GM19023 (cell line): ENCODE measurements around the gene ZC3H12C.
A peak's percentile ranks its signal among the peaks of the same experiment; 100 is the strongest.

Experiments
- ATAC-seq: cut with Tn5 transposase; IDR thresholded peaks from one replicate; pipeline ENCODE4 v1.9.1; 2021; ENCODE audit warnings: mild to moderate bottlenecking, moderate library complexity; ENCODE audit not compliant: unreplicated experiment

The ZC3H12C gene

DNA sequence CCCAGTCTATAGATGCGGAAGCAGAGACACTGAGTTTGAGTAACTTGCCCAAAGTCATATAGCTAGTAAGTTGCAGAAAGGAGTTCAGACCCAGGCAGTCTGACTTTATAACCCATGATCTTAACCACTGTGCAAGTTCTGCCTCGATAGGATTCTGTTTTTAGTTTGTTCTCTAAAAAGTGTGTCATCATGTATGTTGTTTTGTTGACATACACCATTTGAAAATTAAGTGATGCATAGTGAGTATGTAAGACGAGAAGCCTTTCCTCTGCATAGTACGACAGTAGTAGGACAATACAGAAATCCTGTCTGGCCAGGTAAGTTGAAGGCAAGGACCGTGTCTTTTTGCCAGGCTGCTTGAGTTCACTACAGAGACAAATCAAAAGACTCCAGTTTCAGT is 3.3 kb downstream of the ZC3H12C start:
- no peak for ATAC-seq

DNA sequence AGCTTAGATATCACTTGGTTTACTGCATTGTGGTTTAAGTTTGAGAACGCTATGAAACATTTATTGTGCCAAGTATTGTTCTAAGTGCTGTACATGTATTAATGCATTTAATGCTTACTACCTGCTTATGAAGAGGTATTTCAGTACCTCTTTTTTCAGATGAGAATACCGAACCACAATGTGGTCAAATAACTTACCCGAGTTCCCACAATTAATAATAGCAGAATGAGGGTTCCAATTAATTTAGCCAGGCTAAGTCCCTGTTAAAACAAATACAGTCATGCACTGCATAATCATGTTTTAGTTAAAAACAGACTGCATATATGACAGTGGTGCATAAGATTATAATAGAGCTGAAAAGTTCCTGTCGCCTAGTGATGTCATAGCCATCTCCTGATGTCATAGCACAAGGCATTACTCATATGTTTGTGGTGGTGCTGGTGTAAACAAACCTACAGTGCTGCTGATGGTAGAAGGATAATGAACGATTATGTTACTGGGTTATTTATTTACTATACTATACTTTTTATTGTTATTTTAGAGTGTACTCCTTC is 4.3 kb downstream of the ZC3H12C start:
- ATAC-seq = no peak

DNA sequence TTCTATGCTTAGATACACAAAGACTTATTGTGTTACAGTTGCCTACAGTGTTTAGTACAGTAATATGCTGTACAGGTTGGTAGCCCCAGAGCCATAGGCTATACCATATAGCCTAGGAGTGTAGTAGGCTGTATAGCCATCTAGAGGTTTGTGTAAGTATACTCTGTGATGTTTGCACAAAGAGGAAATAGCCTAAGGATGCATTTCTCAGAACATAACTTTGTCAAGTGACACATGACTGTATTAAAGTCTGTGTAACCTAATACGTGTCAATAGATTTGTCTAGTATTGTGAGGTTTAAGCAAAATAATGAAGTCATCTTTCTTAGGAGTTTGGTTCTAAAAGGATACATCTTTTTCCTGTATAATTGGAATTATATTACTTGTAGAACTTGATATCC is 5.5 kb downstream of the ZC3H12C start:
- ATAC-seq = peak; percentile 73

DNA sequence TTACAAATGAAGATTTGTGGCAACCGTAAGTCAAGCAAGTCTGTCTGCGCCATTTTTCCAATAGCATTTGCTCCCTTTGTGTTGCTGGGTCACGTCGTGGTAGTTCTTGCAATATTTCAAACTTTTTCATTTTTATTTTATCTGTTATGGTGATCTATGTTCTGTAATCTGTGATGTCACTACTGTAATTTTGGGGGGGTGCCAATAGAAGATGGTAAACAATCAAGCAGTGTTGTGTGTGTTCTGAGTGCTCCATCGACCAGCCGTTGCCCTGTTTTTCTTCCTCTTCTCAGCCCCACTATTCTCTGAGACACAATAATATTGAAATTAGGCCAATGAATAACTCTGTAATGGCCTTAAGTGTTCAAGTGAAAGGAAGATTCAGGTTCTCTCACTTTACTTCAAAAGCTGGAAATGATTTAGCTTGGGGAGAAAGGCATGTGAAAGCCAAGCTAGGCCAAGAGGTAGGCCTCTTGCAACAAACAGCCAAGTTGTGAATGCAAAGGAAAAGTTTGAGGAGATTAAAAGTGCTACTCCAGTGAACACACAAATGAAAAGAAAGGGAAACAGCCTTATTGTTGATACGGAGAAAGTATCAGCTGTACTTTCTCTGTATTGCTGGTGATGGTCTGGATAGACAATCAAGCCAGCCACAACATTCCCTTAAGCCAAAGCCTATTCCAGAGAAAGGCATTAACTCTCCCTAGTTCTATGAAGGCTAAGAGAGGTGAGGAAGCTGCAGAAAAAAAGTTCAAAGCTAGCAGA is 7.5 kb downstream of the ZC3H12C start:
- no peak for ATAC-seq

DNA sequence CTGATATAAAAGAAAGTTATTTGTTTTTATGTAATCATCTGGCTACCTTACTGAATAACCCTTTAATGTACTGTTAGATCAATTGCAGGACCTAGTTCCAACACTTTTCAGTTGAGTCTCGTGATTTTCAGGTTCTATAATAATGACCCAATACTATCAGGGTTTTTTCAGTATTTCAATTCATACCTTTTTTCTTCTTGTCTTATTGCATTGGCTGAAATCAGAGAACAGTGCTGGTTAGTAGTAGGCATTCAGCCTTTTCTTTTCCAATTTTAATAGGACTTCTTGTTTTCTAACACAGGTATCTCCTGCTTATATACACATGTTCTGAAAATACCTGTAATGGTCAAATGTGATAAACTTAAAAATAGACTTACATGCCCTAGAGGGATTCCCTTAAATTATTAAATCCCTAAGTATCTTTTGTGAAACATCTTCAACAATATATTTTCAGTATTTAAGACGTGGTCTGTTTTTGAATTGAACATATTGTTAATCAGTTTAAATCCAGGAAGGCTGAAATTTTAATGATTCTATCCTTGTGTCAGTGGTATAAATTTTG is 13.6 kb downstream of the ZC3H12C start:
- ATAC-seq = no peak

DNA sequence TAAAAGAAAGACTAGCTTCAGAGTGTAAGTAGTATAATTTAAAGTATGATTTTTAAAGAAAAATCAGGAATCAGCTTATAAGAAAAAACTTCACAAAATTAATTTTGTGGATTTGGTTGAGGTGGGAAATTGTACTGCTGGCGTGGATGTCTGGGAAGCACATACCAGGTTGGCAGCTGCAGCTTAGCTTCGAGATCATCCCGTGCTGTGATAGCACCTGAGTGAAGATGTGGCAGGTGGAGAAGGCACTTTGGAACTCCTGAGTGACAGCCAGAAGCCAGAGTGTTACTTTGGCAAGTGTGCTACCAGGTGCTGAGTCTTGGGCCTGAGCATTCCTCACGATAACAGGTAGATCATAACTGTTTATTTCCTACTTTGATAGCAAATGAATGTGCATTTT is 17.7 kb downstream of the ZC3H12C start:
- no peak for ATAC-seq

DNA sequence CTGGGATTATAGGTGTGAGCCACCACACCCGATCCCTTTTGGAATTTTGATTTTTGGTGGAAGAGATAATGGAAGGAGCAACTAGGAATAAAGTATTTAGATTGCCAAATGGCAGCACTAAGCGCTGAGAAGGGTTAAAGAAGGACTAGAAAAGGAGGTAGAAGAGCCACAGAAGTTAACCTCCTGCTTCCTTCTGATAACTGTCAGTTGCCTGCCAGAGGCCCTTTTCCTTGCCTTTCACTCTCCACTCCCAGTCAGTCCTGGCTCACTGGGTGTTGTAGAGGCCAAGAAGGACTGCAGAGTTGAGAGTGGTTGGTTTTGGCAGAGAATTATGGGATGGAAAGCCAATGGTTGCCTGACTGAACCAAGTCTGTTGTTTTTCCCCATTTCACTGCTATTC is 19.3 kb downstream of the ZC3H12C start:
- no peak for ATAC-seq

DNA sequence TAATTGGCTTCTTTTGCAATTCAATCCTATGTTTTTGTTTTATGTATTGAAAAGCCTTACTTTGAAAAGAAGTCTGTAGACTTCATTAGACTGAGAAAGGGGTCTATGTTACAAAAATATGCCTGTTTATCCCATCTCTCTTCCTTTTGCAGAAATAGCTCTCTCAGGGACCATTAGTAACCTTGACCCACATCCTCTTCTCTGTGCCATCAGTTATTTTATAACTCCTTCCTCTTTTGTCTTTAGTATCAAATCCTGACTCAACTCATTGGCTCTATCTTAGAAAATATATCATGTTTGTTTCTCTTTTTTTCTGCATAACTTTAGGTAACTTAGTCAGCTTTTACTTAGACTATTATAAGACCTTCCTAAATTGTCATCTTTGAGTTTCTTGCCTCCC is 20.3 kb downstream of the ZC3H12C start:
- ATAC-seq = no peak

DNA sequence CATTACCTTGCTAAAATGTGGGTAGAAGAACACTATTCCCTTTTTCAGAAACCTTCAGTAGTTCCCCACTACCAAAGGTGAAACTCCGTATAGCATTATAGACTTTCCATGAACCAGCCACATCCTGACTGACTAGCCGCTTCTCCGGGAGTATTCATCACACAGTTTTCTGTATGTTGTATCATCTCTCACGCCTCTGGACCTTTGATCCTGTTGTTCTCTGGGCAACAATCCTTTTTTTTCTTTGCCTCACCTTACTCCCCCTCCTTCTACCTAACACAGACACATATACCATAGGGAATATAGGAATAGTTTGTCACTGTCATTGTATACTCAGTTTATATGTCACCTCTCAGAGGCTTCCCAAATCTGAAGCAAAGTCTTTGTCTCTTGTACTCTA is 20.8 kb downstream of the ZC3H12C start:
- no peak for ATAC-seq

DNA sequence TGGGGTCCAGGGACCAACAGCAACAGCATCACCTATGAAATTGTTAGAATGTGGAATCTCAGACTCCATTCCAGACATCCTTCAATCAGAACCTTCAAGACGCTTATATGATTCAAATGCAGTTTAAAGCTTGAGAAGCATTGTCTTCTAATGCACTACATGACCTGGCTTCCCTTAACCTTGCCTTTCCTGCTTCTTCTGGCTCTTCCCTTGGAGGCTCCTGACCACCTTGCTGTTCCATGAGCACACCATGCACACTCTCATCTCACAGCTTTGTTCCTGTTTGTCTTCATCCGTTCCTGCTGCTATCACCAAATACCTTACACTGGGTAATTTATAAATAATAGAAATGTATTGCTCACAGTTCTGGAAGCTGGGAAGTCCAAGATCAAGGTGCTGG is 26.1 kb downstream of the ZC3H12C start:
- ATAC-seq = no peak

DNA sequence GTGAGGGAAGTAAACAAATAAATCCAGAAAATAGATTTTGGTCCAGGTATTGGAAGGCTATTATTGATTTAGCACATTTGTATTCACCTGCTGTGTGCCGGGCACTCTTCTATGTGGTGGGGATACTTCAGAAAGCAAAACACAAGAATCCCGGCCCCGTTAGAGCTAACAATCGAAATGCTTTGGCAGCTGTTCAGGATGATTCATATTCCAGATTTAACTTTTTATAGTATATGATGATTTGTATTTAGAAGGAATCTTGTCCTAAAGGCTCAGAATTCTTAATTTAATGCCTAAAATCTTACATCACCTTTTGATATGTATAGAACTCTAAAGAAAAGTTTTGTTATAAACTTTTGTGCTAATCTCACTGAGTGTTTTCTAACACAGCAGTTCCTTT is 28.0 kb downstream of the ZC3H12C start:
- ATAC-seq = no peak

DNA sequence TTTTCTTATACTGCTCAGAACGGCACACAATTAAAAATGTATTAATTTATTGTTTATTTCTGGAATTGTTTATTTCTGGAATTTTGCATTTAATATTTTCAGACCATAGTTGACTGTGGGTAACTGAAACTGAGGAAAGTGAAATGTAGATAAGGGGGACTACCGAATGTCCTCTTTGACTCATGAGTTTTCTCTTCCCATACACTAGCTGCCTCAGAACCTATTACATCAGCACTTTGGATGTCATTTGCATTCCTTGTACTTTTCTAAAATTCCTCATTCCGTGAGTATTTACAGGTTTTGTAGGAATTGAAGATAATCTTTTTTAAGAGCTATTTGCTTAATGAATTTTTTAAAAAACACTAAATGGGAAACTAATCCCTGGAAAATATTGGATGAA is 29.8 kb downstream of the ZC3H12C start:
- peak; percentile 55 for ATAC-seq

DNA sequence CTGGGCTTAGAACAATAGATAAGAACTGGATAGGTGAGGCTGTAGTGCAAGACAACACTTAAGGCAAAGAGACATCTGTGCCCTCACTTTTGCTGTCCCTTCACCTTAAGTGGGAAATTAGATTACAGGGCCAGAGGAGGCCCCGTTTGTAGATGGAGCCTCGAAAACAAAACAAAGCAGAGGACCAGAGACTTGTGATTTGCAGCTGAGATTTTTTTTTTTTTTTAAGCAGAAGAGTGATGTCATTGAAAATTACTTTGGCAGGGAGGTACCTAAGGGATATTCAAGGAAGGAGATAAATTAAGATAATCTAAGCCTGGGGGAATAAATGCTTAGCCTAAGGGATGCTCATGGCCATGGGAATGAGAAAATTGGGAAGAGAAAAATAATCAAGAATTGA is 31.4 kb downstream of the ZC3H12C start:
- ATAC-seq = no peak

DNA sequence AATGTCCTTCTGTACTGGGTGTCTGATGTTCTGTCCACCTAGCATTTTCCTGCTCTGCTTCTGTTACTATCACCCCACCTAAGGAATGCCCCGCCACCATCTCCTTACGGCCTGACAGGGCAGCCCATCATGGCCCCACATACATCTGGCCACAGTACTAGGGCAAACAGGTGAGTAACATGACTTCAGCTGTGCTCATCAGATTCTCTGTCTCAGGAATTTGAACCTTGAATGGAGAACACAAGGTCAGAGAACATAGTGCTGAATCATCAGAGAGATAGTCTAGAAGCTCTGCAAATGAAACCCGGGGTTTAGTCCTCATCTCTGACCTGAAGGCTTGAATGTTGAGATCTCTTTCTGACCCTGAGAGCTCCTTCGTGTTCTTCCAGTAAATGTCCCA is 32.4 kb downstream of the ZC3H12C start:
- ATAC-seq = no peak

DNA sequence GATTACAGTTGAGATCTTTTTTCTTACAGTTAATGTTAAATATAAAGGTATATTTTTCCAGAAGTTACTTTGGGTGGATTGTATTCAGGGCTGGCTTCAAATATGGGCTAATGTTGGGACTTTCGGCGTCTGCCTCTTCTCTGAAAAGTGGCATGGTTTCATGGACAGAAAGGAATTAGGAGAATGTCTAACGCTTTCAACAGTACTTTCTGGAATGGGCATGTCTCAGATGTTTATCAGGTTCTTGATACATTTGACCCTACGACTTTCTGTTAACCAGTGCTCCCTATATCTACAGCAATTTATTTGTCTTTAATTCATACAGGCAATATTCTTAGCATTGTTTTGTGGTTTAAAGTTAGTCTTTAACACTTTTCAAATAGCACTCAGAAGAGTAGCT is 33.7 kb downstream of the ZC3H12C start:
- no peak for ATAC-seq

DNA sequence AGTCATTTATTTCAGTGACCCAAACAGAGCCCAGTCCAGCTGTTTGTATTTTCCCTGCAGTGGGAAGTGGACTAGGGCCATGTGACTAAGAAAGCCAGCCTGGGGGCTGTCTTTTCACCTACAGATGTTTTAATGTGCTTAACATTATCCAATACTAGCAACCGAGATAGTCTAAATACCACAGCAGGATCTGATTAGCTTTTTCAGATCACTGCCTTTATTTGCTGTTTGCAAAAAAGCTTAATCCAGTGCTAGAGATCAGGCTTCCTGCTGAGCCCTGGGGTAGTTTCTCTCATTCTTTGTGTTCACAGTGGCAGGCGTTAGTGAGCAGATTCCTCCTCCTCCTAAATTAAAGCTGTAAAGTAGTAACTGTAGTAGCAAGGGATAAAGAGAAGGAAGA is 35.0 kb downstream of the ZC3H12C start:
- ATAC-seq = no peak

DNA sequence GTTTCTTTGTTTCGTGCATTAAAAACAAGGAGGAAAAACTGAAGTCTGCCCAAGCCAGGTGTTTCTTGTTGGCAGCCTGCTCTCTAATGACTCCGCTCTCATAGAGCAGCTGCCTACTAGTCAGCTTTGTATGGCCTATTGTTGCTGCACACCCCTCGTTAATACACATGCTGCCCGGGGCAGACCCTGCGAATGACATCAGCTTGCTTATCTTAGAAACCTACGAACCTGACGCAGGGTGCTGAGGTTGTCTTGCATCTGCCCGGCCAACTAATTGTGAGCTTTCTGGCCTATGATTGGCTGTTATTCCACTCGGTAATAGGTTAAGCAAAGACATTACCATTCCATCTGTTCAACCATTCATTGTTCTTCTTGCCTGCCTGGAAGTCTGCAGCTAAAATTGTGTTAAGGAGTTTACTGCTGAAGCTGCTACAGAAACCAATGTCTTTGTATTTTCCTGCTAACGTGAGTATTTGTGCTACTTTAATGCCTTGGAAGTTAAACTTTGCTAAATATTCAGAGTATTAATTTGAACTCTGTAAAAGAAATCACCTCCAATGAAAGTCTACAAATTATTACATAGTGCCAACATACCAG is 37.5 kb downstream of the ZC3H12C start:
- ATAC-seq = no peak

DNA sequence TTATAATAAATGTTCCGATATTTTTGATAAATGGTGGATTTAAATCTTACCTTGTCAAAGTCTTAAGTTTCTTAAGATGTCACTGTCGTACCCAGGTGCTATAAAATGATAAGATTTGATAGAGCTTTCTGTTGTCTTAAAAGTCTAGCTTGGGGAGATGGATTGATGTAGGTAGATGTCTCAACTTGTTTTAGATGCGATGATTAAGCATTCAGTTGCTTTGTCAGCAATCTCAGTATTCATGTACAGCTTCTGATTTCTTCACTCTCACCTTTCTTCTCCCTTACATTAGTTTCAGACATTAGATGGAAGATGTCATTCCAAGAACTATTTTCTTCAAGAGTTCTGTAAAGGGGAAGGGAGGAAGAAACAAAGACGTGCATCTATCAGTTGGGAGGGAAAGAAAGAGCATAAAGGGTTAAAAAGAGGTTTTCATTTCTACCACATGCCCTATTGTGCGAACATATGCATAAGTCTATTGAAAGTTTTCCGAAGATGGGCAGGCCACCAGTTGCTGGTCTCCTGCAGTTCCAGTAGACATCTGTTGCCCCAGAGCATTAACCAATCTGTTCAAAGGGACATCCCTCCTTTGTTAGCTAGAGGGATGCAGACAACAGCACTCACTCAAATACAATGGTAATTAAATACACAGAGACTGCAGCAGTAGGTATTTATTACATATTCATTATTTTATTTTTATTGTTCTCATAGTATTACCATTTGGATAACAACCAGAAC is 38.4 kb downstream of the ZC3H12C start:
- no peak for ATAC-seq

DNA sequence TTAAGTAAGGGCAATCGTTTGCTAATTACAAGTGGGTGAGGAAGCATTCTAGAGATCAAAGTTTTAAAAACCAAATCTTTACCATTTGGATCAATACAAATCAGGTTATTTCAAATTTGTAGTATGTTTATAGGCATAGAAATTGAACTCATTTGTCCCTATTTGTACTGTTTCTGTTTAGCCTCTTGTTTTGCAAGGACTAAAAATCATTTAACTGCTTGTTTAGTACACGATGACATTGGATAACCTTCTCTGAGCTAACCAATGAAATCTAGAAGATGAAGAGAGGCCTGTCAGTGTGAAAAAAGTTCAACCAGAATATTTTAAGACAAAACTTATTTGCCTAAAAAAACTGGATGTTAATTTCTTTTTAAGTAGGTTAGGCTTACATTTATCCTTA is 40.0 kb downstream of the ZC3H12C start:
- no peak for ATAC-seq

DNA sequence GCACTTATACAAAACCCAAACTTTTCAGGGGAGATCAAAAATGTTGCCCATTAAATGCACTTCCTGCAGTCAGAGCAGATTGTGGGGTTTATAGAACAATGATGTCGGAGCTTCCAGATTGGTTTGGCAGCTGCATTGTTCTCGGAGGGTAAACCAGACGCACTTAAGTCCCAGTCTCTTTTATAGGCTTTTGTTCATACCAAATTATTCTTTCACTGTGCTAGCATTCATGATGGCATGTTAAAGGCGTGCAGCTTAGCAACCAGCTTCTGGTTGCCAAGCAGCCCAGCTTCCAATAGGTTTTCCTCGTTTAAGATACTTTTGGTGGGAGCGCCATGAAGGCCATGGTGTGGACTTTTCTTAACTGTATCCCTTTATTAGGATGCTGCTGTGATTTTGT is 40.9 kb downstream of the ZC3H12C start:
- ATAC-seq = no peak

DNA sequence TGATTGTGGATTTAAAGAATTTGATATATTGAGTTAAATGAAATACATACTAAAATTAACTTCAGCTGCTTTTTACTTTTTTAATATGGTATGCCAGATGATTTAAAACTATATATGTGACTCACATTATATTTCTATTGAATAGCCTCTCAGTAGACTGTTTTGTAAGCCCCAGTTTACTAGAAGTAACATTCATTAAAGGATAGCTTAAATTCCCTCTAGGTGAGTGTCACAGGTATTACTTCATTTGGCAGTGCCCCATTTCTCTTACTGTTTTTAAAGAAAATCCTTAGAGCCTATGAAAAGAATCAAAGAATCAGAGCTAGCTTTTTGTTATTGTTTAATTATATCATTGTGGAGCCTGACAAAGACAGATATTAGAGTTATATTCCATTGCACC is 48.6 kb downstream of the ZC3H12C start:
- ATAC-seq = no peak
